Uterus (tissue), 2 donors: ENCODE results near the gene ERCC1.

Experiments used
- CTCF ChIP-seq, 4 experiments: fragments of 200-600 bp in 2 of 4; fragments of 450-650 bp in 2 of 4; sonication (generic) in 2 of 4; IDR thresholded peaks; one replicate each; pipeline ENCODE4 v1.5.1; 2016 to 2019; ENCODE audit warnings: antibody characterized with exemption in 4 of 4, mild to moderate bottlenecking in 2 of 4, moderate library complexity in 1 of 4
- POLR2A ChIP-seq, 2 donors: fragments of 450-650 bp; IDR thresholded peaks; one replicate each; pipeline ENCODE4 v1.6.1; 2016; ENCODE audit warnings: antibody characterized with exemption in 2 of 2, mild to moderate bottlenecking in 1 of 2, moderate library complexity in 1 of 2

- TF ChIP-seq CTCF (IDR thresholded peaks at IDR 0.05), result no peak
- TF ChIP-seq POLR2A (IDR thresholded peaks at IDR 0.05), result no peak
Measured at GRCh38 chr19:45448887-45449299, 25.2 kb upstream of the ERCC1 start.
